GM12801 (cell line): Measurements from ENCODE around the gene SHB.

Experiments
- CTCF ChIP-seq: IDR thresholded peaks from one replicate; pipeline ENCODE4 v1.5.1; 2011; ENCODE audit warnings: control low read depth; ENCODE audit not compliant: insufficient read length; ENCODE audit errors: extremely low read depth

Gene SHB

GRCh38 chr9:38066197-38066913 lies 2.7 kb downstream of the SHB start:
- TF ChIP-seq CTCF = no peak

GRCh38 chr9:38065369-38066075 lies 3.5 kb downstream of the SHB start:
- no peak for TF ChIP-seq CTCF

GRCh38 chr9:38064842-38065368 lies 4.1 kb downstream of the SHB start:
- no peak for TF ChIP-seq CTCF

GRCh38 chr9:38063363-38063707 lies 5.7 kb downstream of the SHB start:
- no peak for TF ChIP-seq CTCF

- TF ChIP-seq CTCF = no peak
Observed at GRCh38 chr9:38062498-38063362, 6.3 kb downstream of the SHB start.

- TF ChIP-seq CTCF = no peak
Observed at GRCh38 chr9:38062106-38062497, 6.9 kb downstream of the SHB start.
